ENCODE data around the gene POLN. TPM values are rescaled to one million over a fixed set of nuclear protein-coding genes. Genes with fewer than 3 reads are reported as not detected.

The POLN gene
- total RNA-seq, 4 donors from 2014 or later, result 0.91 to 8.0 (median 1.2) TPM

DNA sequence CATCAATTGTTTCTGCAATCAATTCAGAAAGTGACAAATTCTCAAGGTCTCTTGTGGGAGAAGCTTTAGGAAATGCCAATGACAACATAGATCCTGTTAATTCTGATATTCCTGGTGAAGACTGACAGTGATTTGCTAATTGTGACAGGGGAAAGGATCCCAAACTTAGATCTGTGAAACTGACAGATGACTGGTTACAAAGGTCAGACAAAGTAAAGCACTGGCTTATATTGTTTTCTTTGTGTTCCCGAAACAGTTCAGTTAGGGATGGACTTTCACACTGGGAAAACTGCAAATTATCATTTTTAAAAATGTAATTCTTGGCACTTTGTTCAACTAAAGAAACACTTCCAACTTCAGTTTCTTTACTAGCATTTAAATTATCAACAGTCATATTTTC, 152.7 kb downstream of the POLN start:
- H3K4me3 ChIP-seq, result no peak overlapping the region
- 84% methylated on average over 1 of the region's 1 CpG for WGBS
- H3K27me3 ChIP-seq, result no peaks in the 10 kb centered on the region
- no peaks in the 10 kb centered on the region for H3K4me1 ChIP-seq
- TF ChIP-seq POLR2AphosphoS5 (IDR thresholded peaks at IDR 0.05) (no peak), POLR2A (IDR thresholded peaks at IDR 0.05) (no peak), EP300 (IDR thresholded peaks at IDR 0.05) (no peak)
- TF ChIP-seq, protein P1, sequence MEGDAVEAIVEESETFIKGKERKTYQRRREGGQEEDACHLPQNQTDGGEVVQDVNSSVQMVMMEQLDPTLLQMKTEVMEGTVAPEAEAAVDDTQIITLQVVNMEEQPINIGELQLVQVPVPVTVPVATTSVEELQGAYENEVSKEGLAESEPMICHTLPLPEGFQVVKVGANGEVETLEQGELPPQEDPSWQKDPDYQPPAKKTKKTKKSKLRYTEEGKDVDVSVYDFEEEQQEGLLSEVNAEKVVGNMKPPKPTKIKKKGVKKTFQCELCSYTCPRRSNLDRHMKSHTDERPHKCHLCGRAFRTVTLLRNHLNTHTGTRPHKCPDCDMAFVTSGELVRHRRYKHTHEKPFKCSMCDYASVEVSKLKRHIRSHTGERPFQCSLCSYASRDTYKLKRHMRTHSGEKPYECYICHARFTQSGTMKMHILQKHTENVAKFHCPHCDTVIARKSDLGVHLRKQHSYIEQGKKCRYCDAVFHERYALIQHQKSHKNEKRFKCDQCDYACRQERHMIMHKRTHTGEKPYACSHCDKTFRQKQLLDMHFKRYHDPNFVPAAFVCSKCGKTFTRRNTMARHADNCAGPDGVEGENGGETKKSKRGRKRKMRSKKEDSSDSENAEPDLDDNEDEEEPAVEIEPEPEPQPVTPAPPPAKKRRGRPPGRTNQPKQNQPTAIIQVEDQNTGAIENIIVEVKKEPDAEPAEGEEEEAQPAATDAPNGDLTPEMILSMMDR (IDR thresholded peaks at IDR 0.05), result no peak
- H3K36me3 ChIP-seq, result no peaks in the 10 kb centered on the region
- DNase-seq (ENCODE audit: low spot score in 2 of 2), result no peak
- no peaks in the 10 kb centered on the region for H3K9me3 ChIP-seq
- H3K27ac ChIP-seq, result no peak overlapping the region

DNA sequence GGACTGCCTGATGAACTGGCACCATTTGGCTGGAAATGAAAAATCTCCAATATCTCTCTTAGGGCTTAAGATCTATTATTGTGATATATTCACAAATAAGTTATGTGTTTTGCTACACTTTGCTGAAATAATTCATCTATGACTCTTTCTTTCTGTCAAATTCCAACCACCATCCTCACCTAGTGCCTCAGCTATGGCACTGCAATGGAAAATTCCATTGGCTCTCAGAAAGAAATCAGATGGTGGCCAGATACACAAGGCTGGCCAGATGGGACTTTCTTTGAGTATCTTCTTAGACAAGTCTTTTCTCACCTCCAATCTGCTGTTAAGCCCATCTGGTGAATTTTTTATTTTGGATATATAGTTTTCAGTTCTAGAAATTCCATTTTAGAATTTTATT, 154.8 kb downstream of the POLN start:
- Histone ChIP-seq H3K27ac (no peak overlapping the region), H3K4me1 (no peaks in the 10 kb centered on the region), H3K27me3 (no peaks in the 10 kb centered on the region), H3K4me3 (no peak overlapping the region), H3K9me3 (no peaks in the 10 kb centered on the region), H3K36me3 (no peaks in the 10 kb centered on the region)
- DNase-seq (ENCODE audit: low spot score in 2 of 2), result no peak
- TF ChIP-seq, protein P1 (IDR thresholded peaks at IDR 0.05), result no peak
- TF ChIP-seq EP300 (IDR thresholded peaks at IDR 0.05) (no peak), POLR2A (IDR thresholded peaks at IDR 0.05) (no peak), POLR2AphosphoS5 (IDR thresholded peaks at IDR 0.05) (no peak)

DNA sequence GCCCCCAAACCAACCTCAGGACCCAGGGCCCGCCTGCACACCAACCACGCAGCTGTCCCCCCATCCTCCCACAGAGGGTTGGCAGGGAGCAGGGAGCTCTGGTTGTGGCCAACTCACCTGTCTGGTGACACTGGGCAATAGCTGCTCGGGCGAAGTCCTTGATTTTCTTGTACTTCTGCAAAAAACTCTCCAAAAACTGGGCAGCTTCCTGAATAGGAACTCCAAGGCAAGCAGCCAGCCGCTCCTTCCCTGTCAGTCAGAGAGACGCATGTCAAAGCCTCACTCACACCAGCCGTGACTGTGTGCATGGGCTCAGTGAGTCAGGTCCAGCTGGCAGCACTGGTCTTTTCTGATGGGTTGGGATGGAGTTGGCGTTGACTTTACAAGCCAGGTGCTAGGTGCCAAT, 156.4 kb downstream of the POLN start:
- no peak for TF ChIP-seq POLR2AphosphoS5 (IDR thresholded peaks at IDR 0.05)
- 92% methylated on average over 8 of the region's 8 CpGs for WGBS
- Histone ChIP-seq H3K4me3 (no peak overlapping the region), H3K36me3 (no peaks in the 10 kb centered on the region), H3K4me1 (no peaks in the 10 kb centered on the region), H3K9me3 (no peaks in the 10 kb centered on the region), H3K27ac (no peak overlapping the region), H3K27me3 (no peaks in the 10 kb centered on the region)
- peak in 1 of 2 donors; percentile 30 for DNase-seq (ENCODE audit: low spot score in 2 of 2)

DNA sequence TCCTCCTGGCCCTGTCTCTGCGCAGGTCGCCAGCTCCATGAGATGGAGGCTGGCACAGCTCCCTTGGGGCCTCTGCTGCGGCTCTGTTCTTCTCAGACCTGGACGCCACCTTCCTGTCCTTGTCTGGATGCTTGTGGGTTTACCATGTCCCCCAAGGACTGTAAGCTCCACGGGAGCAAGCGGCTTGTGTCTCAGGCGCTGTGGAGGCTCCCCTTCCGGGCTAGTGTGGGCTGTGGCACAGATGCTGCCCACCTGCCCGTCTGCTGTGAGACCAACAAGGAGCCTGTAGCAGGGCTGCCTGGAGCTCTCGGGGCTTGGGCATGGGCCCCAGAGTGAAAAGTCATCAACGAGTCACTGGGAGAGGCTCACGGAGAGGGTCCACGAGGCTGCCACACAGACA, 157.6 kb downstream of the POLN start:
- no peak overlapping the region for H3K4me3 ChIP-seq
- H3K4me1 ChIP-seq, result no peaks in the 10 kb centered on the region
- TF ChIP-seq, protein P1 (IDR thresholded peaks at IDR 0.05), result no peak
- TF ChIP-seq POLR2A (IDR thresholded peaks at IDR 0.05), result no peak
- no peak for TF ChIP-seq EP300 (IDR thresholded peaks at IDR 0.05)
- no peaks in the 10 kb centered on the region for H3K36me3 ChIP-seq
- H3K27me3 ChIP-seq, result no peaks in the 10 kb centered on the region
- H3K9me3 ChIP-seq, result no peaks in the 10 kb centered on the region
- no peak overlapping the region for H3K27ac ChIP-seq
- DNase-seq (ENCODE audit: low spot score in 2 of 2), result peak; percentile 41 to 53
- 96% methylated on average over 9 of the region's 13 CpGs for WGBS

DNA sequence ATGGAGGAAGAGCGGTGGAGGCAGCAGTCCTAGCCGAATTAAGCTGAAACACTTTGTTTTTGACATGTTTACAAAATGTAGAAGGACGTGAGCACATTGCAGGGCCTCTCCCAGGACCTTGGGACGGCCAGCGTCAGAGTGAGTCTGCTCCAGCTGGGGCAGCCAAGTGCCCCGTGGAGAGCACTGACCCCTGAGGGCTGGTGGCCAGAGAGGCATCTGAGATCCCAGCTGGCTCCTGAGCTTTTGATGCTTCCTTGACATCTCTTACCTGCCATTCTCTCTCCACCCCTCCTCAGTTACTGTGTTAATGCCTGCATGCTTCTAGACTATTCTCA, 158.1 kb downstream of the POLN start:
- H3K4me1 ChIP-seq, result no peaks in the 10 kb centered on the region
- 79% methylated on average over 6 of the region's 6 CpGs for WGBS
- no peaks in the 10 kb centered on the region for H3K27me3 ChIP-seq
- peak; percentile 21 to 68 for DNase-seq (ENCODE audit: low spot score in 2 of 2)
- no peaks in the 10 kb centered on the region for H3K36me3 ChIP-seq
- H3K9me3 ChIP-seq, result no peaks in the 10 kb centered on the region
- H3K27ac ChIP-seq, result no peak overlapping the region
- TF ChIP-seq EP300 (IDR thresholded peaks at IDR 0.05), result no peak
- TF ChIP-seq, protein P1 (IDR thresholded peaks at IDR 0.05), result no peak
- no peak for TF ChIP-seq POLR2A (IDR thresholded peaks at IDR 0.05)
- TF ChIP-seq POLR2AphosphoS5 (IDR thresholded peaks at IDR 0.05), result no peak
- H3K4me3 ChIP-seq, result no peak overlapping the region

DNA sequence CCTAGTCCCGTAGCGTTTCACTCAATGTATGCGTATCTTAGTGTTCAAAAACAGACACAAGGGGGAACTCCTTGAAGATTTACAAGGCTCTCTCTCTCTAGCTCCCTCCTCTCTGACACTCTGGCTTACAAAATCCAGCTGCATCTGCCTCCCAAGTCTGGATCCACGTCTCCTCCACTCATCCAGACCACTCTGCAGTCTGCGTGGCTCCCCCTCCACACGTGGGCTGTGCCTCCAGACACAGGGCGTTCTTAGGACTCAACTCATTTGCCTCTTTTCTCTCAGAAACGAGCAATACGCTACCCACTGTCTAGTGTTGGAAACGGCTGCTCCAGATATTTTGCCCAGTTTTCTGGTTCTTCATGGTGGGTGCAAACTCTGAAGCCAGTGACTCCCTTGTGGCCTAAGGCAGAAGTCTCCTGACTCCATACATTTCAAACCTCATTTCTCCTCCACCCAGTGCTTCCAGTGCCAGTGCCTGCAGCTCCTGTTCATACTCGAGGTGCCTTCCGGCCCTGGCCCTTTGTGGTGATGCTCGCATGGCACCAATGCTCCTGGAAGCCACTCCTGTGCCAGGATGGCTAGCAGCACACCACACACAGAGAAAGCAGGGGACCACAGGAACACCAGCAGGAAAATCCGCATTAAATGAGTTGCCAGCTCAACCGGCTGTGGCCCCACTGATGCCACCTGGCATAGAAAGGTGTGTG, 158.7 kb downstream of the POLN start:
- Histone ChIP-seq H3K27ac (no peak overlapping the region), H3K4me3 (no peak overlapping the region), H3K27me3 (no peaks in the 10 kb centered on the region), H3K36me3 (no peaks in the 10 kb centered on the region), H3K4me1 (no peaks in the 10 kb centered on the region), H3K9me3 (no peaks in the 10 kb centered on the region)
- 82% methylated on average over 15 of the region's 15 CpGs for WGBS
- TF ChIP-seq EP300 (IDR thresholded peaks at IDR 0.05), result no peak
- TF ChIP-seq, protein P1 (IDR thresholded peaks at IDR 0.05), result no peak
- TF ChIP-seq POLR2AphosphoS5 (IDR thresholded peaks at IDR 0.05), result no peak
- TF ChIP-seq POLR2A (IDR thresholded peaks at IDR 0.05), result no peak
- no peak for DNase-seq (ENCODE audit: low spot score in 2 of 2)
